Measurements from ENCODE around the gene RNLS. TPM values are rescaled to one million over a fixed set of nuclear protein-coding genes. Genes with fewer than 3 reads are reported as not detected.

The RNLS gene
- total and polyA plus RNA-seq, 2 of the 8 experiments (the other 6 are each of a cell fraction or from before 2014, with no cell fraction given) = 7.5 to 12.7 TPM

GRCh38 chr10:88370713-88371112, 212.4 kb downstream of the RNLS start:
- Histone ChIP-seq H2AFZ (ENCODE audit: low read length) (no peak overlapping the region), H3K4me3 (ENCODE audit: extremely low read depth in 1 of 4, insufficient read depth in 2 of 4, low read depth in 3 of 4, low read length in 4 of 4) (no peak overlapping the region), H4K91ac (replicated peaks; ENCODE audit: insufficient read length, low read length) (no peak overlapping the region), H4K5ac (ENCODE audit: insufficient read length, low read depth, low read length) (no peak overlapping the region), H2BK120ac (replicated peaks; ENCODE audit: low read depth, low read length) (no peak overlapping the region), H3K79me1 (ENCODE audit: low read depth, low read length) (no peaks in the 10 kb centered on the region), H3K9me3 (ENCODE audit: insufficient read depth in 2 of 2, low read depth in 1 of 2, low read length in 1 of 2) (no peaks in the 10 kb centered on the region), H3K4me1 (replicated peaks in 1 of 4; ENCODE audit: control insufficient read depth in 3 of 4, insufficient read depth in 4 of 4, low read length in 3 of 4) (no peaks in the 10 kb centered on the region), H3K23me2 (ENCODE audit: low read depth, low read length) (no peaks in the 10 kb centered on the region), H3K4me2 (ENCODE audit: insufficient read depth in 1 of 2, low read depth in 2 of 2, low read length in 2 of 2) (no peak overlapping the region), H2BK20ac (ENCODE audit: low read length) (no peak overlapping the region), H3K9ac (replicated peaks in 1 of 4; ENCODE audit: extremely low read depth in 1 of 4, low read depth in 3 of 4, low read length in 3 of 4) (no peak overlapping the region), H2BK12ac (ENCODE audit: low read depth, low read length) (no peak overlapping the region), H4K8ac (ENCODE audit: extremely low read depth, insufficient read depth, low read length) (no peak overlapping the region), H3K27me3 (replicated peaks in 1 of 4; ENCODE audit: control insufficient read depth in 3 of 4, extremely low read depth in 1 of 4, insufficient read depth in 3 of 4, low read length in 3 of 4) (no peaks in the 10 kb centered on the region), H3K79me2 (ENCODE audit: control insufficient read depth in 1 of 2, insufficient read depth in 2 of 2, low read length in 2 of 2) (no peaks in the 10 kb centered on the region), H3K27ac (ENCODE audit: low read depth, low read length) (no peak overlapping the region), H2AK5ac (ENCODE audit: low read depth, low read length) (no peak overlapping the region), H2BK5ac (ENCODE audit: low read depth, low read length) (no peak overlapping the region), H3K56ac (replicated peaks; ENCODE audit: insufficient read length, low read depth, low read length) (no peak overlapping the region), H2BK15ac (ENCODE audit: low read length) (no peak overlapping the region), H3K14ac (ENCODE audit: insufficient read length) (no peak overlapping the region), H3K36me3 (ENCODE audit: control insufficient read depth in 2 of 4, insufficient read depth in 4 of 4, low read length in 3 of 4) (no peaks in the 10 kb centered on the region), H3K23ac (ENCODE audit: insufficient read length) (no peak overlapping the region), H4K20me1 (replicated peaks in 1 of 2; ENCODE audit: control insufficient read depth in 1 of 2, insufficient read depth in 2 of 2, low read length in 2 of 2) (no peaks in the 10 kb centered on the region), H3K4ac (replicated peaks; ENCODE audit: insufficient read length, low read depth, low read length) (no peak overlapping the region), H3K18ac (ENCODE audit: extremely low read depth, low read length) (no peak overlapping the region)
- TF ChIP-seq BRCA1 (IDR thresholded peaks at IDR 0.05; ENCODE audit: low read depth, low read length) (no peak), TAF7 (optimal IDR thresholded peaks at IDR 0.05; ENCODE audit: borderline replicate concordance, low read depth, low read length) (no peak), GABPA (IDR thresholded peaks at IDR 0.05; ENCODE audit: borderline replicate concordance, insufficient read depth, low read length) (no peak), SP4 (IDR thresholded peaks at IDR 0.05; ENCODE audit: low read length) (no peak)
- DNase-seq (ENCODE audit: low read depth in 1 of 2, low spot score in 2 of 2) = no peak
- ChIA-PET POLR2A (ENCODE audit: partially characterized antibody) (no interaction called here), CTCF (ENCODE audit: partially characterized antibody) (interaction anchor here (0.7 to 1.8 kb wide), 4 partner anchors 15 to 25 kb away, joined by 3 to 5 read pairs (median 4); no protein-coding TSS in a partner anchor)
- FAIRE-seq = no peak
- 77% methylated on average over 2 of the region's 2 CpGs; no CpG with 5 or more reads in 1 of the 2 experiments for WGBS, 2 experiments (ENCODE audit: extremely low coverage in 1 of 2, insufficient coverage in 1 of 2, insufficient read length in 1 of 2, insufficient replicate concordance in 2 of 2, low coverage in 1 of 2, low lambda C conversion rate in 2 of 2, missing lambda C conversion rate in 1 of 2)
